ENCODE data around the gene TRIM6. TPM values are rescaled to one million over a fixed set of nuclear protein-coding genes. Genes with fewer than 3 reads are reported as not detected.

Gene TRIM6
- total RNA-seq, 2 experiments from 2014 or later, result not detected

DNA sequence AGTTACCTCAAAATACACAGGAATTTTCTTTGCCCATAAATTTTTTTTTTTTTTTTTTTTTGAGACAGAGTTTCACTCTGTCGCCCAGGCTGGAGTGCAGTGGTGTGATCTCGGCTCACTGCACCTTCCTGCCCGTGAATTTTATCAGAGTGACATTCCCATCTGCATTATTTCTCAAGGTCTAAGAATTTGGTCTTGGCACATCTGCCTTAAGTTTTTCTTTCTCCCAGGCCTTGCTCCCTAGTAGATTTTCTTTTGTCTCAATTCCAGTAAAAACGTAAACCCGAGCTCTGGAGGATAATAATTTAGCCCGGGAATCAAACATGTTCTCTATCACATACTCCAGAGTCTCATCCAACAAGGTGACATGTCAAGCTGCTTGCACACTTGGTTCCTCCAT is 12.4 kb downstream of the TRIM6 start:
- no TSS peak for BruUV-seq (replicated peaks)
- intact Hi-C loops (cut with micrococcal nuclease; ENCODE audit: unreplicated experiment), result no loop called here
- no peak overlapping the region for H3K27ac ChIP-seq (ENCODE audit: low read depth, low read length, poor library complexity, severe bottlenecking)
- ChIA-PET POLR2A (interaction anchor here (0.6 kb wide), 1 partner anchor 496 kb away, joined by 8 read pairs; no protein-coding TSS in a partner anchor), CTCF (ENCODE audit: unreplicated experiment) (no interaction called here)
- no peaks in the 10 kb centered on the region for H3K4me1 ChIP-seq (ENCODE audit: insufficient read depth, low read length, poor library complexity, severe bottlenecking)
- no peak overlapping the region for H3K4me2 ChIP-seq (ENCODE audit: low read length)
- no peaks in the 10 kb centered on the region for H3K36me3 ChIP-seq (ENCODE audit: insufficient read depth, low read length)
- no peaks in the 10 kb centered on the region for H4K20me1 ChIP-seq (ENCODE audit: insufficient read depth, low read length)
- H3K4me3 ChIP-seq (ENCODE audit: low read depth, low read length, poor library complexity, severe bottlenecking), result no peak overlapping the region
- no peaks in the 10 kb centered on the region for H3K79me2 ChIP-seq (ENCODE audit: insufficient read depth, low read depth, low read length)
- DNase-seq (ENCODE audit: low spot score), result no peak
- no peaks in the 10 kb centered on the region for H3K9me3 ChIP-seq (ENCODE audit: low read length)
- H2AFZ ChIP-seq (ENCODE audit: low read length), result no peak overlapping the region
- H3K9me2 ChIP-seq (ENCODE audit: insufficient read depth, low read length), result no peaks in the 10 kb centered on the region
- TF ChIP-seq EZH2phosphoT487 (IDR thresholded peaks at IDR 0.05; ENCODE audit: borderline replicate concordance, low read depth, low read length), result no peak
- TF ChIP-seq, protein P1, sequence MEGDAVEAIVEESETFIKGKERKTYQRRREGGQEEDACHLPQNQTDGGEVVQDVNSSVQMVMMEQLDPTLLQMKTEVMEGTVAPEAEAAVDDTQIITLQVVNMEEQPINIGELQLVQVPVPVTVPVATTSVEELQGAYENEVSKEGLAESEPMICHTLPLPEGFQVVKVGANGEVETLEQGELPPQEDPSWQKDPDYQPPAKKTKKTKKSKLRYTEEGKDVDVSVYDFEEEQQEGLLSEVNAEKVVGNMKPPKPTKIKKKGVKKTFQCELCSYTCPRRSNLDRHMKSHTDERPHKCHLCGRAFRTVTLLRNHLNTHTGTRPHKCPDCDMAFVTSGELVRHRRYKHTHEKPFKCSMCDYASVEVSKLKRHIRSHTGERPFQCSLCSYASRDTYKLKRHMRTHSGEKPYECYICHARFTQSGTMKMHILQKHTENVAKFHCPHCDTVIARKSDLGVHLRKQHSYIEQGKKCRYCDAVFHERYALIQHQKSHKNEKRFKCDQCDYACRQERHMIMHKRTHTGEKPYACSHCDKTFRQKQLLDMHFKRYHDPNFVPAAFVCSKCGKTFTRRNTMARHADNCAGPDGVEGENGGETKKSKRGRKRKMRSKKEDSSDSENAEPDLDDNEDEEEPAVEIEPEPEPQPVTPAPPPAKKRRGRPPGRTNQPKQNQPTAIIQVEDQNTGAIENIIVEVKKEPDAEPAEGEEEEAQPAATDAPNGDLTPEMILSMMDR (conservative IDR thresholded peaks at IDR 0.05; ENCODE audit: low read length), result no peak

DNA sequence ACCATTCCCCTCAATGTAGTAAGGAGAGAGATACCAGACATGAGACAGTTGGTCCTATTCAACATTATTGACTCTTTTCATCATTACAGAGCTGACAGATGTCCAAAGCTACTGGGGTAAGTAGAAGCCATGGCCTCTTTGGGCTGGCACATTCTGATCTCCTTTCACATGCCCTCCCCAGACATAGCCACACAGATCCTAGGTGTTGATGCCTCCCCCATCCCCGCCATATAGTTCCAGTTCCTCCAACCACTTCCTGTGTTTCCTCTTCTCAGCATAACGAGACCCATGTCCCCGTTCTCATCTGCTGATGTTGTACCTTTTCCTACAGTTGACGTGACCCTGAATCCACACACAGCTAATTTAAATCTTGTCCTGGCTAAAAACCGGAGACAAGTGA is 14.0 kb downstream of the TRIM6 start:
- Histone ChIP-seq H2AFZ (ENCODE audit: low read length) (no peak overlapping the region), H3K79me2 (ENCODE audit: insufficient read depth, low read depth, low read length) (no peaks in the 10 kb centered on the region), H3K9me3 (ENCODE audit: low read length) (no peaks in the 10 kb centered on the region), H3K4me1 (ENCODE audit: insufficient read depth, low read length, poor library complexity, severe bottlenecking) (no peaks in the 10 kb centered on the region), H3K4me2 (ENCODE audit: low read length) (no peak overlapping the region), H4K20me1 (ENCODE audit: insufficient read depth, low read length) (no peaks in the 10 kb centered on the region), H3K4me3 (ENCODE audit: low read depth, low read length, poor library complexity, severe bottlenecking) (no peak overlapping the region), H3K36me3 (ENCODE audit: insufficient read depth, low read length) (no peaks in the 10 kb centered on the region), H3K9me2 (ENCODE audit: insufficient read depth, low read length) (no peaks in the 10 kb centered on the region), H3K27ac (ENCODE audit: low read depth, low read length, poor library complexity, severe bottlenecking) (no peak overlapping the region)
- POLR2A ChIA-PET, result interaction anchor here (0.6 kb wide), 1 partner anchor 42 kb away, joined by 4 read pairs; no protein-coding TSS in a partner anchor
- intact Hi-C loops (cut with micrococcal nuclease; ENCODE audit: unreplicated experiment), result no loop called here
- CTCF ChIA-PET (ENCODE audit: unreplicated experiment), result no interaction called here
- no peak for DNase-seq (ENCODE audit: low spot score)
- no peak for TF ChIP-seq EZH2phosphoT487 (IDR thresholded peaks at IDR 0.05; ENCODE audit: borderline replicate concordance, low read depth, low read length)
- TF ChIP-seq, protein P1 (conservative IDR thresholded peaks at IDR 0.05; ENCODE audit: low read length), result no peak
- no TSS peak for BruUV-seq (replicated peaks)

DNA sequence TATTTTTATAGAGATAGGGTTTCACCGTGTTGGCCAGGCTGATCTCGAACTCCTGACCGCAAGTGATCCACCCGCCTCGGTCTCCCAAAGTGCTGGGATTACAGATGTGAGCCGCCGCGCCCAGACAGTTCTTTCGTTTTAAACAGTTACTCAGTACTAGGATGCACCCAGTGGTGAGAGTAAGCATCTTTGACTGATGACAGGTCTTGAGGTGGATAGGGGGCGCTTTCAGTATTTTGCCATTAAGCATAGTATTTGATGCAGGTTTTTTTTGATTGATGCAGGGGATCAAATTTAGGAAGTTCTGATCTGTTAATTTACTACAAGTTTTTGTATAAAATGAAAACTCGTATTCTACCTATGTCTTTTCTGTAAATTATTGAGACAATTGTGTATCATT is 15.2 kb downstream of the TRIM6 start:
- H4K20me1 ChIP-seq (ENCODE audit: insufficient read depth, low read length), result no peaks in the 10 kb centered on the region
- POLR2A ChIA-PET, result interaction anchor here (1.3 kb wide), 1 partner anchor 26 kb away, joined by 3 read pairs; no protein-coding TSS in a partner anchor
- no peaks in the 10 kb centered on the region for H3K4me1 ChIP-seq (ENCODE audit: insufficient read depth, low read length, poor library complexity, severe bottlenecking)
- no peaks in the 10 kb centered on the region for H3K79me2 ChIP-seq (ENCODE audit: insufficient read depth, low read depth, low read length)
- intact Hi-C loops (cut with micrococcal nuclease; ENCODE audit: unreplicated experiment), result no loop called here
- H3K27ac ChIP-seq (ENCODE audit: low read depth, low read length, poor library complexity, severe bottlenecking), result no peak overlapping the region
- H3K9me3 ChIP-seq (ENCODE audit: low read length), result no peaks in the 10 kb centered on the region
- H3K9me2 ChIP-seq (ENCODE audit: insufficient read depth, low read length), result no peaks in the 10 kb centered on the region
- no peak overlapping the region for H3K4me3 ChIP-seq (ENCODE audit: low read depth, low read length, poor library complexity, severe bottlenecking)
- no peaks in the 10 kb centered on the region for H3K36me3 ChIP-seq (ENCODE audit: insufficient read depth, low read length)
- peak; percentile 32 for DNase-seq (ENCODE audit: low spot score)
- no peak overlapping the region for H3K4me2 ChIP-seq (ENCODE audit: low read length)
- no TSS peak for BruUV-seq (replicated peaks)
- TF ChIP-seq, protein P1 (conservative IDR thresholded peaks at IDR 0.05; ENCODE audit: low read length), result peak; percentile 69
- no peak for TF ChIP-seq EZH2phosphoT487 (IDR thresholded peaks at IDR 0.05; ENCODE audit: borderline replicate concordance, low read depth, low read length)
- CTCF ChIA-PET (ENCODE audit: unreplicated experiment), result no interaction called here
- H2AFZ ChIP-seq (ENCODE audit: low read length), result no peak overlapping the region
